Tibial artery (tissue), 4 donors: Measurements from ENCODE around the gene MPZL3.

ENCODE experiments used
- DNase-seq, 2 donors: peaks; one replicate each; pipeline ENCODE4 v3.0.0-alpha.2; 2019
- H3K27ac ChIP-seq, 2 donors: fragments of 200-600 bp; sonication (generic) in 1 of 2; 1 replicate in 1 of 2; 2 replicates in 1 of 2; pipeline ENCODE4 v1.5.1; 2018 to 2019; ENCODE audit warnings: mild to moderate bottlenecking in 1 of 2
- H3K27me3 ChIP-seq, 2 donors: fragments of 200-600 bp; sonication (generic) in 1 of 2; one replicate each; pipeline versions ENCODE4 v1.5.1 to v1.6.0; 2016 to 2019
- H3K36me3 ChIP-seq, 3 donors: fragments of 200-600 bp; sonication (generic) in 2 of 3; one replicate each; pipeline ENCODE4 v1.5.1; 2016 to 2019; ENCODE audit warnings: mild to moderate bottlenecking in 2 of 3
- H3K4me1 ChIP-seq, 4 donors: fragments of 200-600 bp; sonication (generic) in 2 of 4; 1 replicate in 3 of 4; 2 replicates in 1 of 4; pipeline ENCODE4 v1.5.1; 2016 to 2019
- H3K4me3 ChIP-seq, 2 donors: fragments of 200-600 bp; sonication (generic) in 1 of 2; 1 replicate in 1 of 2; 2 replicates in 1 of 2; pipeline ENCODE4 v1.5.1; 2018 to 2019; ENCODE audit warnings: mild to moderate bottlenecking in 2 of 2
- H3K9me3 ChIP-seq, 3 donors: fragments of 200-600 bp; sonication (generic) in 1 of 3; one replicate each; pipeline ENCODE4 v1.5.1; 2016 to 2019
- CTCF ChIP-seq, 2 experiments: fragments of 200-600 bp in 1 of 2; fragments of 450-650 bp in 1 of 2; IDR thresholded peaks; one replicate each; pipeline ENCODE4 v1.5.1; 2017 to 2019; ENCODE audit warnings: antibody characterized with exemption in 2 of 2, mild to moderate bottlenecking in 1 of 2, moderate library complexity in 1 of 2
- intact Hi-C: fragments of 100-400 bp; cut with DNase I; formaldehyde crosslinking; loops from one replicate; pipeline ENCODE4 v1.15.0; 2023; ENCODE audit warnings: low total_unique reads

MPZL3 gene

GRCh38 chr11:118226296-118226695 lies 25.9 kb downstream of the MPZL3 start:
- peaks cover 0 to 4% of the 10 kb centered on the region in 2 donors for H3K27me3 ChIP-seq
- H3K27ac ChIP-seq, result no peak overlapping the region
- no peaks in the 10 kb centered on the region for H3K4me1 ChIP-seq
- TF ChIP-seq CTCF (IDR thresholded peaks at IDR 0.05), result no peak
- no peaks in the 10 kb centered on the region for H3K9me3 ChIP-seq
- peak in 1 of 2 donors; percentile 43 for DNase-seq
- H3K4me3 ChIP-seq, result no peak overlapping the region
- intact Hi-C loops, result no loop called here
- peaks cover 0 to 6% (median 0%) of the 10 kb centered on the region in 3 donors for H3K36me3 ChIP-seq

GRCh38 chr11:118224511-118225188 lies 27.5 kb downstream of the MPZL3 start, which contains the start of gene JAML:
Gene JAML (minus strand): TSS chr11:118225011. CDS start chr11:118214866, 10,145 bp downstream.
- Histone ChIP-seq H3K4me1 (no peaks in the 10 kb centered on the region), H3K9me3 (no peaks in the 10 kb centered on the region), H3K4me3 (peak within 1 kb of the TSS in 1 of 2 donors; percentile 22), H3K27me3 (peaks cover 0 to 8% of the 10 kb centered on the region in 2 donors), H3K36me3 (peaks cover 0 to 6% (median 0%) of the 10 kb centered on the region in 3 donors), H3K27ac (no peak within 1 kb of the TSS)
- TF ChIP-seq CTCF (IDR thresholded peaks at IDR 0.05), result no peak
- intact Hi-C loops, result no loop called here
- DNase-seq, result no peak

GRCh38 chr11:118223992-118224391 lies 28.2 kb downstream of the MPZL3 start:
- intact Hi-C loops, result no loop called here
- Histone ChIP-seq H3K9me3 (no peaks in the 10 kb centered on the region), H3K36me3 (peaks cover 0 to 6% (median 0%) of the 10 kb centered on the region in 3 donors), H3K4me3 (peak overlapping the region in 1 of 2 donors; percentile 22), H3K4me1 (no peaks in the 10 kb centered on the region), H3K27ac (no peak overlapping the region), H3K27me3 (peaks cover 0 to 8% of the 10 kb centered on the region in 2 donors)
- TF ChIP-seq CTCF (IDR thresholded peaks at IDR 0.05), result no peak
- DNase-seq, result no peak

- intact Hi-C loops, result no loop called here
- no peak for DNase-seq
- peak overlapping the region in 1 of 2 donors; percentile 22 for H3K4me3 ChIP-seq
- peaks cover 0 to 6% (median 0%) of the 10 kb centered on the region in 3 donors for H3K36me3 ChIP-seq
- H3K27ac ChIP-seq, result no peak overlapping the region
- H3K9me3 ChIP-seq, result no peaks in the 10 kb centered on the region
- TF ChIP-seq CTCF (IDR thresholded peaks at IDR 0.05), result no peak
- no peaks in the 10 kb centered on the region for H3K4me1 ChIP-seq
- peaks cover 0 to 8% of the 10 kb centered on the region in 2 donors for H3K27me3 ChIP-seq
These were observed 28.6 kb downstream of the MPZL3 start for GRCh38 chr11:118223570-118223969.

- Histone ChIP-seq H3K4me1 (no peaks in the 10 kb centered on the region), H3K4me3 (no peak overlapping the region), H3K9me3 (no peaks in the 10 kb centered on the region), H3K36me3 (peaks cover 0 to 6% (median 0%) of the 10 kb centered on the region in 3 donors), H3K27ac (no peak overlapping the region), H3K27me3 (peaks cover 0 to 8% of the 10 kb centered on the region in 2 donors)
- TF ChIP-seq CTCF (IDR thresholded peaks at IDR 0.05), result no peak
- intact Hi-C loops, result no loop called here
- no peak for DNase-seq
These were observed 29.7 kb downstream of the MPZL3 start for GRCh38 chr11:118222437-118222836.
